ENCODE results near the gene UGT1A4.

UGT1A4 gene

DNA sequence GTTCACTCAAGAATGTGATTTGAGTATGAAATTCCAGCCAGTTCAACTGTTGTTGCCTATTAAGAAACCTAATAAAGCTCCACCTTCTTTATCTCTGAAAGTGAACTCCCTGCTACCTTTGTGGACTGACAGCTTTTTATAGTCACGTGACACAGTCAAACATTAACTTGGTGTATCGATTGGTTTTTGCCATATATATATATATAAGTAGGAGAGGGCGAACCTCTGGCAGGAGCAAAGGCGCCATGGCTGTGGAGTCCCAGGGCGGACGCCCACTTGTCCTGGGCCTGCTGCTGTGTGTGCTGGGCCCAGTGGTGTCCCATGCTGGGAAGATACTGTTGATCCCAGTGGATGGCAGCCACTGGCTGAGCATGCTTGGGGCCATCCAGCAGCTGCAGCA lies 41.5 kb downstream of the UGT1A4 start, which contains the start of gene UGT1A1:
TSS of gene UGT1A1 (plus strand) at position 228 of the 400 bp plus-strand sequence. CDS start at position 246, 18 bp downstream.
- TF ChIP-seq TAF1 (IDR thresholded peaks at IDR 0.05; ENCODE audit: borderline replicate concordance, insufficient read depth, low read length), result no peak
- no peak for TF ChIP-seq SIN3A (IDR thresholded peaks at IDR 0.05; ENCODE audit: borderline replicate concordance, insufficient read depth, low read length)
- TF ChIP-seq FOXP2 (optimal IDR thresholded peaks at IDR 0.05; ENCODE audit: borderline replicate concordance, extremely low read depth, extremely low read length, insufficient read depth), result no peak
- no peak for TF ChIP-seq POLR2AphosphoS5 (IDR thresholded peaks at IDR 0.05; ENCODE audit: low read depth, low read length)
- TF ChIP-seq, protein P1, sequence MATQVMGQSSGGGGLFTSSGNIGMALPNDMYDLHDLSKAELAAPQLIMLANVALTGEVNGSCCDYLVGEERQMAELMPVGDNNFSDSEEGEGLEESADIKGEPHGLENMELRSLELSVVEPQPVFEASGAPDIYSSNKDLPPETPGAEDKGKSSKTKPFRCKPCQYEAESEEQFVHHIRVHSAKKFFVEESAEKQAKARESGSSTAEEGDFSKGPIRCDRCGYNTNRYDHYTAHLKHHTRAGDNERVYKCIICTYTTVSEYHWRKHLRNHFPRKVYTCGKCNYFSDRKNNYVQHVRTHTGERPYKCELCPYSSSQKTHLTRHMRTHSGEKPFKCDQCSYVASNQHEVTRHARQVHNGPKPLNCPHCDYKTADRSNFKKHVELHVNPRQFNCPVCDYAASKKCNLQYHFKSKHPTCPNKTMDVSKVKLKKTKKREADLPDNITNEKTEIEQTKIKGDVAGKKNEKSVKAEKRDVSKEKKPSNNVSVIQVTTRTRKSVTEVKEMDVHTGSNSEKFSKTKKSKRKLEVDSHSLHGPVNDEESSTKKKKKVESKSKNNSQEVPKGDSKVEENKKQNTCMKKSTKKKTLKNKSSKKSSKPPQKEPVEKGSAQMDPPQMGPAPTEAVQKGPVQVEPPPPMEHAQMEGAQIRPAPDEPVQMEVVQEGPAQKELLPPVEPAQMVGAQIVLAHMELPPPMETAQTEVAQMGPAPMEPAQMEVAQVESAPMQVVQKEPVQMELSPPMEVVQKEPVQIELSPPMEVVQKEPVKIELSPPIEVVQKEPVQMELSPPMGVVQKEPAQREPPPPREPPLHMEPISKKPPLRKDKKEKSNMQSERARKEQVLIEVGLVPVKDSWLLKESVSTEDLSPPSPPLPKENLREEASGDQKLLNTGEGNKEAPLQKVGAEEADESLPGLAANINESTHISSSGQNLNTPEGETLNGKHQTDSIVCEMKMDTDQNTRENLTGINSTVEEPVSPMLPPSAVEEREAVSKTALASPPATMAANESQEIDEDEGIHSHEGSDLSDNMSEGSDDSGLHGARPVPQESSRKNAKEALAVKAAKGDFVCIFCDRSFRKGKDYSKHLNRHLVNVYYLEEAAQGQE (IDR thresholded peaks at IDR 0.05; ENCODE audit: insufficient read depth in 1 of 2, low read depth in 2 of 2, low read length in 2 of 2), result no peak

DNA sequence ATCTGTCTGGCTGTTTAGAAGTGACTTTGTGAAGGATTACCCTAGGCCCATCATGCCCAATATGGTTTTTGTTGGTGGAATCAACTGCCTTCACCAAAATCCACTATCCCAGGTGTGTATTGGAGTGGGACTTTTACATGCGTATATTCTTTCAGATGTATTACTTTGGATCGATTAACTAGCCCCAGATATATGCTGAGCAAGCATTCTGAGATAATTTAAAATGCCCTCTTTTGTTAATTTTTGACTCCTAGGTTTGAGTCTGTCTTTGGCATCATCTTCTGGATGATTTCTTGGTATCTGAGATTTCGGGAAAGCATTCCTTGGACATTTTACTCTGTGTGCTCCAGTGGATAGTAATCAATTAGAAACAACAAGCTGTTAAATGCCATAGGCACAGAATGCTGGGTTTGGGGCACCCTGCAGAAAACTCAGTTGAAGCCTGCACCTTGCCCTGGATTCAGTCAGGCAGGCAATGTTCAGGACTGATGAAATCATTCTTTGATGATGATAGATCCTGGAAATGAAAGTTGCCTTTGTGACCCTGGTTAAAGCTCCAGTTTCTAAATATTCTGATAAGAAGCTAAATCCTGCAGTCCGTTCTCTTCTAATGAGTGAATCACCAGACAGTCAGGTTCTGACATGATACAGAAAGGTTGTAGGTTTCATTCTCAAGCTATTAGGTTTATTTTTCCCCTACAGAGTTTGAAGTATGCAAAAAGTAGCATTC lies 42.7 kb downstream of the UGT1A4 start:
- TF ChIP-seq FOXP2 (optimal IDR thresholded peaks at IDR 0.05; ENCODE audit: borderline replicate concordance, extremely low read depth, extremely low read length, insufficient read depth) (no peak), SIN3A (IDR thresholded peaks at IDR 0.05; ENCODE audit: borderline replicate concordance, insufficient read depth, low read length) (no peak), TAF1 (IDR thresholded peaks at IDR 0.05; ENCODE audit: borderline replicate concordance, insufficient read depth, low read length) (no peak), POLR2AphosphoS5 (IDR thresholded peaks at IDR 0.05; ENCODE audit: low read depth, low read length) (no peak)
- TF ChIP-seq, protein P1 (IDR thresholded peaks at IDR 0.05; ENCODE audit: insufficient read depth in 1 of 2, low read depth in 2 of 2, low read length in 2 of 2), result no peak

- TF ChIP-seq SIN3A (IDR thresholded peaks at IDR 0.05; ENCODE audit: borderline replicate concordance, insufficient read depth, low read length), result no peak
- TF ChIP-seq POLR2AphosphoS5 (IDR thresholded peaks at IDR 0.05; ENCODE audit: low read depth, low read length), result no peak
- no peak for TF ChIP-seq TAF1 (IDR thresholded peaks at IDR 0.05; ENCODE audit: borderline replicate concordance, insufficient read depth, low read length)
Observed at GRCh38 chr2:233764264-233764663, 45.7 kb downstream of the UGT1A4 start.

DNA sequence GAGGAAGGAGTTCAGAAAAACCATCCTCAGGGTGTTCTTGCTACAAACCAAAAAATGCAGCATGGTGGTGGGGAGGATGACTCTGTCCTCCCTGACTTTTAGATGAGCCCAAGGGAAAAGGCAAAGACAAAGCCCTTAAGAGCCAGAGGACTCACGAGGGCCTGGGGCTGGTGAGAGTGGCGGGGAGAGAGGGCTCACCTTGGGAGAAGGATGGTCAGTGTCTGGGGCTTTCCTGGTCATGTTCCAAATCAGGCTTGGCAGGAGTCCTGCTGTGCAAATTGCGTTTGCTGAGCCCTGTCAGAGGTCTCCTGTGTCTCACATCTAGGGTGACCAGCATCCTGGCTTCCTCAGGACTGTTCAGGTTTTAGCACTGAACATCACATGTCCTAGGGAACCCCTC lies 46.2 kb downstream of the UGT1A4 start:
- TF ChIP-seq SIN3A (IDR thresholded peaks at IDR 0.05; ENCODE audit: borderline replicate concordance, insufficient read depth, low read length), result no peak
- no peak for TF ChIP-seq TAF1 (IDR thresholded peaks at IDR 0.05; ENCODE audit: borderline replicate concordance, insufficient read depth, low read length)
- TF ChIP-seq, protein P1 (IDR thresholded peaks at IDR 0.05; ENCODE audit: insufficient read depth in 1 of 2, low read depth in 2 of 2, low read length in 2 of 2), result no peak
- TF ChIP-seq POLR2AphosphoS5 (IDR thresholded peaks at IDR 0.05; ENCODE audit: low read depth, low read length), result no peak
- no peak for TF ChIP-seq FOXP2 (optimal IDR thresholded peaks at IDR 0.05; ENCODE audit: borderline replicate concordance, extremely low read depth, extremely low read length, insufficient read depth)

DNA sequence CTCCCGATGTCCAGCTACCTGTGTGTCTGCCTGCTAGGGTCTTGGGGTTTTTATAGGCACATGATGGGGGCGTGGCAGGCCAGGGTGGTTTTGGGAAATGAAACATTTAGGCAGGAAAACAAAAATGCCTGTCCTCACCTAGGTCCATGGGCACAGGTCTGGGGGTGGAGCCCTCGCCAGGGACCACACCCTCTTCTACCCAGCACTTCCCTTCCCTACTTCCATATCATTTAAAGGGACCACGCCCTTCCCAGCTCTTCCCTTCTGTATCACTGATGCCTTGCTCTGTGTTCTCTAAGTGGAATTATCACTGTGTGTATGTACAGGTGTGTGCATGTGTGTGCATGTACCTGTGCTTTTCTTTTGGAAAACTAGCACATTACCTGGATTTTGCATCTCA lies 47.9 kb downstream of the UGT1A4 start:
- no peak for TF ChIP-seq TAF1 (IDR thresholded peaks at IDR 0.05; ENCODE audit: borderline replicate concordance, insufficient read depth, low read length)
- TF ChIP-seq FOXP2 (optimal IDR thresholded peaks at IDR 0.05; ENCODE audit: borderline replicate concordance, extremely low read depth, extremely low read length, insufficient read depth), result no peak
- TF ChIP-seq, protein P1 (IDR thresholded peaks at IDR 0.05; ENCODE audit: insufficient read depth in 1 of 2, low read depth in 2 of 2, low read length in 2 of 2), result no peak
- no peak for TF ChIP-seq SIN3A (IDR thresholded peaks at IDR 0.05; ENCODE audit: borderline replicate concordance, insufficient read depth, low read length)
- TF ChIP-seq POLR2AphosphoS5 (IDR thresholded peaks at IDR 0.05; ENCODE audit: low read depth, low read length), result no peak

Data from PFSK-1 (cell line).